GM08714 (cell line): ENCODE results near the gene C2CD3.

Experiments used
- H3K4me3 ChIP-seq: fragments of 200-500 bp; sonication (Bioruptor generic); 2 replicates; pipeline ENCODE4 v1.5.1; 2014; ENCODE audit warnings: mild to moderate bottlenecking, low read length, inconsistent platforms
- ZNF274 ChIP-seq: IDR thresholded peaks from 2 replicates; pipeline ENCODE4 v1.6.1; 2012; ENCODE audit warnings: mild to moderate bottlenecking, low read depth, low read length

The C2CD3 gene

GRCh38 chr11:73975479-73975757 lies 195.4 kb downstream of the C2CD3 start:
- H3K4me3 ChIP-seq, result no peak overlapping the region
- TF ChIP-seq ZNF274, result no peak

GRCh38 chr11:73974604-73975478 lies 196.0 kb downstream of the C2CD3 start:
- H3K4me3 ChIP-seq, result no peak overlapping the region
- TF ChIP-seq ZNF274, result no peak

GRCh38 chr11:73972620-73973449 lies 198.0 kb downstream of the C2CD3 start:
- no peak overlapping the region for H3K4me3 ChIP-seq

GRCh38 chr11:73972187-73972586 lies 198.6 kb downstream of the C2CD3 start:
- TF ChIP-seq ZNF274, result no peak
- H3K4me3 ChIP-seq, result no peak overlapping the region

More at GRCh38 chr11:73972620-73973449, 198.0 kb downstream of the C2CD3 start:
- TF ChIP-seq ZNF274, result no peak

- TF ChIP-seq ZNF274, result no peak
- no peak overlapping the region for H3K4me3 ChIP-seq
These were observed 199.6 kb downstream of the C2CD3 start for GRCh38 chr11:73971175-73971719.

GRCh38 chr11:73969991-73970800 lies 200.6 kb downstream of the C2CD3 start:
- no peak for TF ChIP-seq ZNF274
- no peak overlapping the region for H3K4me3 ChIP-seq

- H3K4me3 ChIP-seq, result no peak overlapping the region
- no peak for TF ChIP-seq ZNF274
These were observed 201.7 kb downstream of the C2CD3 start for GRCh38 chr11:73969091-73969490.

GRCh38 chr11:73968356-73968966 lies 202.3 kb downstream of the C2CD3 start:
- no peak for TF ChIP-seq ZNF274
- H3K4me3 ChIP-seq, result no peak overlapping the region

- H3K4me3 ChIP-seq, result no peak overlapping the region
- no peak for TF ChIP-seq ZNF274
These were observed 205.1 kb downstream of the C2CD3 start for GRCh38 chr11:73965764-73966121.

GRCh38 chr11:73965076-73965763 lies 205.6 kb downstream of the C2CD3 start:
- H3K4me3 ChIP-seq, result no peak overlapping the region
- TF ChIP-seq ZNF274, result no peak

GRCh38 chr11:73963861-73964260 lies 206.9 kb downstream of the C2CD3 start:
- TF ChIP-seq ZNF274, result no peak
- no peak overlapping the region for H3K4me3 ChIP-seq
